GF-D8 (cell line): Measurements from ENCODE around the gene PRIMPOL.

Experiments used
- DNase-seq: peaks from one replicate; lab custom pipeline; 2025; lab: John Stamatoyannopoulos, UW

Gene PRIMPOL

DNA sequence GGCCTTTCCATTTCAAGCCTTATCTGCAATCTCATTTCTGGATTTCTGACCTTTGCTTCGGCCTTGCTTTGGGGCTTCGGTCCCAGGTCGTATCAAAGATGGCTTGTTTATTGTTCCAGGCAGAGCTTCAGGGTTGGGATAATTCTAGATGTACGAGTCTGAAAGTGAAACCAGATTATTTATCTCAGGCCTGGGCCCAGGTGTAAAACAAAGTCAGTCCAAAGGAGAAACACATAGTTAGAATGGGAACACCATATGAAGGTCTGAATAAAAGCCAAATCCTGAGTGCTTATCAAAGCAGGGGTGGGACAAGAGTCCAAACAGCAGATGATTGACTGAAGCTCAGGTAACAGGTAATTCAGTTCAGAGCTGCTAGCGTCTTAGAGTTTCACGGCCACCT is 17.1 kb downstream of the PRIMPOL start:
- no peak for DNase-seq

GRCh38 chr4:184668096-184668495 is 18.6 kb downstream of the PRIMPOL start:
- DNase-seq, result no peak

- DNase-seq, result peak; percentile 12
Observed at GRCh38 chr4:184668511-184669114, 19.1 kb downstream of the PRIMPOL start.

GRCh38 chr4:184669251-184669650 is 19.7 kb downstream of the PRIMPOL start:
- no peak for DNase-seq

- no peak for DNase-seq
Observed at GRCh38 chr4:184671101-184671500, 21.6 kb downstream of the PRIMPOL start.

DNA sequence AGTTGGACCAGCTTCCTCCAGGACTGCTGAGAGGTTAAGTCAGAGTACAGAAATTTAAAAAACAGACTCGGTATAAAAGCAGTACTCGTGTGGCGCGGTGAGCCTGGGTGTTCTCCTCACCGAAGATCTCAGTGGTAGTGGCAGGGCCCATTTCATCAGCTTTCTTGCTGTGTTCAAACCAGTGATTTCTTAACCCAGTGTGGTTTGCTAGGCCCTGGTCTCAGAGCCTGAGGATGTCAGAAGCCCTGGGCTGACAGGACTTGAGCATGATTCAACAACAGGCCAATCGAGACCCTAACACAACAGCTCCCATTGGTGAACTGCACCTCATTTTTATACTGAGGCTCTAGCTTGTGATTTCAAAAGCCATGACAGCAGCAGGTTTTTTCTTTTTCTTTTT is 23.2 kb downstream of the PRIMPOL start:
- no peak for DNase-seq

- DNase-seq, result no peak
Observed at GRCh38 chr4:184674011-184674410, 24.5 kb downstream of the PRIMPOL start.

DNA sequence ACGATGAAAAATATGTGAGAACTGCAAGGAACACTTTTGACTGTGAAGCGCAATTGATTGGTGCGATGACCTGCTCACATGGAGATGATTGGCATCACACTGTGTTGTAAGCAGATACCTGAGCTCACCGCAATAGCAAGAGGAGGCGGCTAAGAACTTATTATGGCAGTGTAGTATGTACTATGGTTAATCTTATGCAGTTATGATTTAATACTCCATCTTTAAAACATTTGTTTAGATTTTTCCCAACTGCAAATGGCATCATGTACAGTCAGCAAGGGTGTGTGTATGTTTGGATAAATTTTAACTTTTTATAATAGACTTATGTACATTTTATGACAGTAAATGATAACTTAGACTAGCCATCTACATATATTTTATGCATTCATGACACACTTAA is 25.5 kb downstream of the PRIMPOL start:
- no peak for DNase-seq

DNA sequence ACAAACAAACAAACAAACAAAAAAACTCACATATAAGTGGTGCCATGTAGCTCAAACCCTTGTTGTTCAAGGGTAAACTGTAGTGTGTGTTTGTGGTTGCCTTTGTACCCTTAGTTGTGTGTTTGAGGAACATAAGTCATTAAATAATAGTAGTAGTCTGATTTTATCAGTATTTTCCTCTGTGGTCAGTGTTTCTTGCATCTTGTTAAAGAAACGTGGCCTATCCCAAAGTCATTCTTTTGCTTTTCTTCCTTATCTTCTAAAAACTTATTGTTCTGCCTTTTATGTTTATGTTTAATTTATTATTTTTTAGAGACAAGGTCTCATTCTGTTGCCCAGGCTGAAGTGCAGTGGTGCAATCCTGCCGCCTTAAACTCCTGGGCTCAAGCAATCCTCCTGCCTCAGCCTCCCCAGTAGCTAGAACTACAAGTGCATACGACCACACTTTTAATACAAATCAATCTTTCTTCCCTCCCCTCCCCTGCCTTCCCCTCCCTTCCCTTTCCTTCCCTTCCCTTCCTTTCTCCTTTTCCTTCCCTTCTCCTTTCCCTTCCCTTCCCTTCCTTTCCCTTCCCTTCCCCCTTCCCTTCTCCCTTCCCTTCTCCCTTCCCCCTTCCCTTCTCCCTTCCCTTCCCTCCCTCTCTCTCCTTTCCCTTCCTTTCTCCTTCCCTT is 26.4 kb downstream of the PRIMPOL start:
- no peak for DNase-seq

DNA sequence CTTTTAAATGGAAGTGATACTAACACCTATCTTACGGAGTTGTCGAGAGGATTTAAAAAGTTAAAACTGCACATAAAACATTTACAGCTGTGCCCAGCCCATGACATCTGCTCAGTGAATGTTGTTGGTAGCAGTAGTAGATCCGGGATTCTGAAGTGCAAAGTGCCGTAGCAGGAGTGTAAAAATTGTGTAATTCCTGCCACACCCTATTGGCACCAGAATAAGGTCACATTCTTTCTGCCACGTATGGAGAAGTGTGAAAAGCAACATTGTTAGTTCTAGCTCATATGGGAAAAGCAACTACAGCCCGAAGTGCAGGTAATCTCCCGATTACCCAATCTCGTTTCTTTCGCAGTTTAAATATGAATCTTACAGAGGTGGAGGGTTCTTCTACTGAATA is 31.2 kb downstream of the PRIMPOL start:
- DNase-seq, result no peak

DNA sequence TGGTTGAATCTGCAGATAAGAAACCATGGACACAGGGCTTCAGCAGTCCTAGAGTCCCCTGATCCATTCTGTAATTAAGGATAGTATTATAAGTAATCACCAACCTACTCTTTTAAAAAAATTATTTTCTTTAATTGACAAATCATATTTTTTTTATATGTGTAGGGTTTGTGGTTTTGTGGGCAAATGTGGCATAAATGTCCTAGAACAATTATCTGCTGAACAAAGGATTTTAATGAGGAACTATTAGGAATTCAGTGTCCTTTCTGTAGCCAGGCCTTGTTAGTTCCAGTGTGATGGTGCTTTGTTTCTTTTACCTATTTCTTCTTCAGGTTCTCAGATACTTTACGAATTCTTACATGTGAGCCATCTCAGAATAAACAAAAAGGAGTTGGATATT is 32.4 kb downstream of the PRIMPOL start:
- DNase-seq, result no peak

- DNase-seq, result peak; percentile 95
Observed at GRCh38 chr4:184684491-184685189, 35.1 kb downstream of the PRIMPOL start.

DNA sequence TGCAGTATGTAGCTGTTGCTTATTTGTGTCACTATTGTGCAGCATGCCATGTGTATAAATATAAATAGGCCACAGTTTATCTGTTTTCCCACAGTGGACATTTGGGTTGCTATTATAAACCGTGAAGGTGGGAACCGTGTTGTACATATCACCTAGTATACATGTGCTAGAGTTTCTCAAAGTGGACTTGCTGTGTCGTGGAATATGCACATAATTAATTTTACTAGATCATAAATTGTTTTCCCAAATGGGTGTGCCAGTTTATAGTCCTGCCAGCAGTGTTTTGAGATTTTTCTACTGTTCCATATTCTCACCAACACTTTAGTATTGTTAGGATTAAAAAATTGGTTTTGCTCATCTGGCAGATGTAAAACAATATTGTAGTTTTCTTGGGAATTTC is 38.5 kb downstream of the PRIMPOL start:
- DNase-seq, result no peak

- DNase-seq, result no peak
Observed at GRCh38 chr4:184688447-184688846, 38.9 kb downstream of the PRIMPOL start.

- no peak for DNase-seq
Observed at GRCh38 chr4:184689681-184690080, 40.1 kb downstream of the PRIMPOL start.

DNA sequence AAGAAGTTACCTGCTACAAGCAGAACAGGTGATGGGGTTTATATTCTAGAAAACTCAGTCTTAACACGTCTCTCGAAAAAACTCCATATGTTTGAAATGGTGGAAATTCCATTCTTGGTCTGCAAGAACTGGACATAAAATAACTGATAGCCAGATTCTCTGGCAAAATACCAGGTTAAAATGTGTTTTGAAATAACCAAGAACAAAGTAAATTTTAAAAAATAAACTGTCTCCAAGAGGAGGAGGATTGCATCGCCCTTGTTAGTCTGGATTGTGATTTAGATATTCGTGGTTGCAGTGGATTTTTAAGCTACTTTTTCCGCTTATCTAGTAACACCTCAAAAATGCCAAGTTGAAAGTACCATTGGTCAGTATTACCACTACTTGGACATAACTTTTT is 43.5 kb downstream of the PRIMPOL start:
- DNase-seq, result no peak

DNA sequence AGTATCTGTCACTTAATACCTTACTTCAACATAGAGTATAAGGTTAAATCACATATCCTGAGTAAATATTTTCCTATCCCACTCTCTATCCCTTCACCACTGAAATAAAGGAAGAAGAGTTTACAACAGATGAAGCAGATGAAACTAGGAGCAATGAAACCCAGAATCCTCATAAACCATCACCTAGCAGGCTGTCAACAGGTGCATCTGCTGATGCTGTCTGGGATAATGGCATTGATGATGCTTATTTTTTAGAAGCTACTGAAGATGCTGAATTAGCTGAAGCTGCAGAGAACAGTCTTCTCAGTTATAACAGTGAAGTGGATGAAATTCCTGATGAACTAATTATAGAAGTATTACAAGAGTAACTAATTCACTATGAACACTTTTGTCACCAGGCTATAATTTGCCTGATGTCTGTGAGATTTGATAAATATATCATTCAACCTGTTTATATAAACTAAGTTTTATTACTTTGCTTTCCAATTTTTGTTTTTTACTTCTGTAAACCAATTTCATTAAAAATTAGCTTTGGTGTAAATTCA is 44.9 kb downstream of the PRIMPOL start:
- no peak for DNase-seq

GRCh38 chr4:184695178-184695896 is 45.8 kb downstream of the PRIMPOL start:
- DNase-seq, result no peak

GRCh38 chr4:184697956-184698355 is 48.4 kb downstream of the PRIMPOL start:
- DNase-seq, result no peak

- DNase-seq, result no peak
Observed at GRCh38 chr4:184699941-184700340, 50.4 kb downstream of the PRIMPOL start.

DNA sequence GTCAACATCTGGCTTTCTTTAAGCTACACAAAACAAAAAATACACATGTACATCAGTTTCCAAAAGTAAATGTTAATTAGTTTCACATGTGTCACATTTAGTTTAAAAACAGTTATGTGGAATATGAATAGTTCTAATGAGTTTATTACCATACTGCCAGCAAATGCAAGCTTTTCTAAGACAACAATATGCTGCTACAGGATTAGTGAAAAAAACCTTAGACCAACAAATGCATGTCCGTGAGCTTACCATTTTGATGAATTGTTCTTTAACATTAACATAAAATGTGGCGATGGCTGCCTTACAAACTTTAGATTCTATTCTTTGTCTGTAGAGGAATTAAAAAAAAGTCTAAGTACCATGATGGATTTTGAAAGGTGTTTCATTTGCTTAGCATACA is 52.6 kb downstream of the PRIMPOL start:
- no peak for DNase-seq

DNA sequence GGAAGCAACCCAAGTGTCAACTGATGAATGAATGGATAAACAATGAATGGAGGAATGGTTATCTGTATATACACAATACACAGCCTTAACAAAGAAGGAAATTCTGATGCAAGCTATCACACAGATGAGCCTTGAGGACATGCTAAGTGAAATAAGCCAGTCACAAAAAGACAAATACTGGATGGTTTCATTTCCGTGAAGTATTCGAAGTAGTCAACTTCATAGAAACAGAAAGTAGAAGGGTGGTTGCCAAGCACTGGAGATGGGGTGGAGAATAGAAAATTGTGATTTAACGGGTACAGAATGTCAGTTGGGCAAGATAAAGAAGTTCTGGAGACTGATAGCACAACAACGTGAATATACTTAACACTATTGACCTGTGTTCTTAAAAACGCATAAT is 56.2 kb downstream of the PRIMPOL start:
- no peak for DNase-seq

DNA sequence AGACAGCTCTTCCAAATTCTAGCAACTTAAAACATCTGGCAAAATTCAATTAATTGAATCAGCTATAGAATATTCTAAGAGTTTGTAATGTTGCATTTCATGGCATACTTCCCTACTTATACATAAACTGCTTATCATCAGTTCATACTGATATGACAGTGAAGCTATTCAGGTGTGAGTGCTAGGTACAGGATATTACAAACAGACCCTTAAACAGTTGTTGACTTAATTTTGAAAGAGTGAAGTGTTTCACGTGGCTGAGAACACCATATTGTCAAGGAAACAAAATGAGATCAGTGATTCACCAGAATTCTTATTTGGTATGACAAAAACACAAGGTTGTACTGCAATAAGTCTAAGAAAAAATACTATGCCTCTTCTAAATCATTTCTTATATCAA is 56.9 kb downstream of the PRIMPOL start:
- no peak for DNase-seq
